ENCODE data around the gene NOP56. TPM values are rescaled to one million over a fixed set of nuclear protein-coding genes. Genes with fewer than 3 reads are reported as not detected.

Gene NOP56
- total RNA-seq, 1 donor from 2014 or later, result 288 TPM

GRCh38 chr20:2663364-2663886 lies 11.0 kb downstream of the NOP56 start:
- no peaks in the 10 kb centered on the region for H3K9me3 ChIP-seq (ENCODE audit: low read depth)
- H3K36me3 Mint-ChIP-seq, result peaks cover 19% of the 10 kb centered on the region
- no peak for DNase-seq (ENCODE audit: low spot score)
- peaks cover 21% of the 10 kb centered on the region for H3F3A ChIP-seq (ENCODE audit: low read depth)
- H3K27me3 Mint-ChIP-seq (ENCODE audit: insufficient read depth, low read depth), result peaks cover 5% of the 10 kb centered on the region
- H3K4me1 Mint-ChIP-seq, result peaks cover 12% of the 10 kb centered on the region
- peak overlapping the region; percentile 82 for H3K4me3 ChIP-seq
- peak overlapping the region; percentile 99 for H3K4me2 ChIP-seq
- peak overlapping the region; percentile 90 for H2AFZ ChIP-seq (replicated peaks)
- H3K9me3 Mint-ChIP-seq, result no peaks in the 10 kb centered on the region
- H3K27ac Mint-ChIP-seq, result peak overlapping the region; percentile 75
- H3K79me2 ChIP-seq (ENCODE audit: low read depth), result peaks cover 14% of the 10 kb centered on the region
- peaks cover 8% of the 10 kb centered on the region for H4K20me1 ChIP-seq (ENCODE audit: low read depth)
- H3K27ac ChIP-seq, result no peak overlapping the region
- peaks cover 5% of the 10 kb centered on the region for H3K4me1 ChIP-seq
- H3K36me3 ChIP-seq, result no peaks in the 10 kb centered on the region
- peaks cover 30% of the 10 kb centered on the region for H3K27me3 ChIP-seq
- TF ChIP-seq EZH2 (IDR thresholded peaks at IDR 0.05) (no peak), CTCF (IDR thresholded peaks at IDR 0.05) (no peak), EZH2phosphoT487 (IDR thresholded peaks at IDR 0.05) (no peak)
- peak overlapping the region; percentile 92 for H3K4me3 Mint-ChIP-seq
- peak overlapping the region; percentile 94 for H3K9ac ChIP-seq

GRCh38 chr20:2663887-2664719 lies 11.7 kb downstream of the NOP56 start, which contains the start of gene IDH3B:
IDH3B (minus strand) TSS chr20:2664216; CDS start chr20:2664188, 28 bp downstream.
- Histone ChIP-seq H2AFZ (replicated peaks) (peak within 1 kb of the TSS; percentile 90), H3K4me3 (peak within 1 kb of the TSS; percentile 82), H3K4me2 (peak within 1 kb of the TSS; percentile 99), H3K79me2 (ENCODE audit: low read depth) (peaks cover 14% of the 10 kb centered on the region), H3F3A (ENCODE audit: low read depth) (peaks cover 14% of the 10 kb centered on the region), H3K4me1 (peaks cover 5% of the 10 kb centered on the region), H3K9ac (peak within 1 kb of the TSS; percentile 94), H3K27ac (peak within 1 kb of the TSS; percentile 83), H3K9me3 (ENCODE audit: low read depth) (no peaks in the 10 kb centered on the region), H3K27me3 (peaks cover 37% of the 10 kb centered on the region), H4K20me1 (ENCODE audit: low read depth) (peaks cover under 1% of the 10 kb centered on the region), H3K36me3 (no peaks in the 10 kb centered on the region)
- Mint-ChIP-seq H3K4me3 (peak within 1 kb of the TSS; percentile 92), H3K27me3 (ENCODE audit: insufficient read depth, low read depth) (peaks cover 5% of the 10 kb centered on the region), H3K36me3 (peaks cover 14% of the 10 kb centered on the region), H3K9me3 (no peaks in the 10 kb centered on the region), H3K4me1 (peaks cover 12% of the 10 kb centered on the region), H3K27ac (peak within 1 kb of the TSS; percentile 94)
- peak; percentile 67 for TF ChIP-seq EZH2 (IDR thresholded peaks at IDR 0.05)
- no peak for TF ChIP-seq CTCF (IDR thresholded peaks at IDR 0.05)
- no peak for TF ChIP-seq EZH2phosphoT487 (IDR thresholded peaks at IDR 0.05)
- DNase-seq (ENCODE audit: low spot score), result peak; percentile 92

GRCh38 chr20:2671977-2672376 lies 19.5 kb downstream of the NOP56 start:
- H3K4me2 ChIP-seq, result no peak overlapping the region
- H3K36me3 Mint-ChIP-seq, result no peaks in the 10 kb centered on the region
- TF ChIP-seq CTCF (IDR thresholded peaks at IDR 0.05) (peak; percentile 51), EZH2 (IDR thresholded peaks at IDR 0.05) (no peak), EZH2phosphoT487 (IDR thresholded peaks at IDR 0.05) (no peak)
- H4K20me1 ChIP-seq (ENCODE audit: low read depth), result no peaks in the 10 kb centered on the region
- H3K36me3 ChIP-seq, result no peaks in the 10 kb centered on the region
- peaks cover 57% of the 10 kb centered on the region for H3K27me3 ChIP-seq
- H3K4me3 ChIP-seq, result no peak overlapping the region
- H2AFZ ChIP-seq (replicated peaks), result no peak overlapping the region
- peaks cover 3% of the 10 kb centered on the region for H3K27me3 Mint-ChIP-seq (ENCODE audit: insufficient read depth, low read depth)
- H3K27ac Mint-ChIP-seq, result no peak overlapping the region
- no peaks in the 10 kb centered on the region for H3K79me2 ChIP-seq (ENCODE audit: low read depth)
- no peaks in the 10 kb centered on the region for H3K9me3 ChIP-seq (ENCODE audit: low read depth)
- H3K9me3 Mint-ChIP-seq, result no peaks in the 10 kb centered on the region
- DNase-seq (ENCODE audit: low spot score), result peak; percentile 40
- no peaks in the 10 kb centered on the region for H3K4me1 ChIP-seq
- H3K4me1 Mint-ChIP-seq, result no peaks in the 10 kb centered on the region
- no peak overlapping the region for H3K27ac ChIP-seq
- no peak overlapping the region for H3K9ac ChIP-seq
- H3F3A ChIP-seq (ENCODE audit: low read depth), result no peaks in the 10 kb centered on the region
- H3K4me3 Mint-ChIP-seq, result no peak overlapping the region
